Endothelial cell of umbilical vein (primary cell): ENCODE results near the gene FSTL4.

Experiments
- CTCF ChIP-seq, 2 donors: IDR thresholded peaks; 1 replicate in 1 of 2; 2 replicates in 1 of 2; pipeline ENCODE4 v1.5.1; 2011; ENCODE audit warnings: low read length in 2 of 2, mild to moderate bottlenecking in 2 of 2, moderate library complexity in 2 of 2, control low read depth in 1 of 2, inconsistent platforms in 1 of 2, low read depth in 1 of 2; ENCODE audit not compliant: insufficient read depth in 1 of 2; ENCODE audit errors: extremely low read depth in 1 of 2
- EZH2 ChIP-seq: IDR thresholded peaks from 2 replicates; pipeline ENCODE4 v1.6.1; 2012; ENCODE audit warnings: borderline replicate concordance, low read depth, mild to moderate bottlenecking, moderate library complexity, low read length, inconsistent platforms; ENCODE audit not compliant: severe bottlenecking
- JUN ChIP-seq: IDR thresholded peaks from 2 replicates; pipeline ENCODE4 v1.6.1; 2011; ENCODE audit warnings: borderline replicate concordance, low read depth; ENCODE audit not compliant: insufficient read length, insufficient read depth
- POLR2A ChIP-seq: IDR thresholded peaks from 2 replicates; pipeline ENCODE4 v1.6.1; 2012; ENCODE audit warnings: low read depth, mild to moderate bottlenecking, control low read depth, low read length
- POLR2AphosphoS5 ChIP-seq: IDR thresholded peaks from 2 replicates; pipeline ENCODE4 v1.6.1; 2012; ENCODE audit warnings: low read depth, mild to moderate bottlenecking, control low read depth, low read length, moderate library complexity; ENCODE audit not compliant: insufficient read depth

GRCh38 chr5:133405275-133406034 is 206.9 kb downstream of the FSTL4 start:
- TF ChIP-seq POLR2AphosphoS5 = no peak
- TF ChIP-seq CTCF (IDR thresholded peaks at IDR 0.05; ENCODE audit: extremely low read depth in 1 of 2, insufficient read depth in 1 of 2, low read depth in 1 of 2, low read length in 2 of 2) = no peak
- TF ChIP-seq EZH2 = no peak
- TF ChIP-seq JUN = no peak
- TF ChIP-seq POLR2A = no peak
